H9 (cell line): ENCODE measurements around the gene TENM4. TPM values are rescaled to one million over a fixed set of nuclear protein-coding genes. Genes with fewer than 3 reads are reported as not detected.

ENCODE experiments used
- DNase-seq: peaks from one replicate; pipeline ENCODE4 v3.0.0-alpha.2; 2017
- H2AFZ ChIP-seq: one replicate; pipeline ENCODE4 v1.6.1; 2013; ENCODE audit warnings: mild to moderate bottlenecking, low read length, control low read depth, moderate library complexity
- H2AK5ac ChIP-seq: 2 replicates; pipeline ENCODE4 v1.6.1; 2013; ENCODE audit warnings: low read length, control low read depth, mixed read lengths; ENCODE audit not compliant: insufficient read length
- H2BK120ac ChIP-seq: one replicate; pipeline ENCODE4 v1.6.1; 2013; ENCODE audit warnings: low read depth, mild to moderate bottlenecking, low read length, control low read depth, inconsistent platforms; ENCODE audit not compliant: poor library complexity, severe bottlenecking
- H2BK12ac ChIP-seq: 2 replicates; pipeline ENCODE4 v1.6.1; 2013; ENCODE audit warnings: low read length, control low read depth, mixed read lengths, low read depth; ENCODE audit not compliant: insufficient read length
- H2BK15ac ChIP-seq: 2 replicates; pipeline ENCODE4 v1.6.1; 2013; ENCODE audit warnings: low read depth, low read length, control low read depth
- H2BK20ac ChIP-seq: one replicate; pipeline ENCODE4 v1.6.1; 2013; ENCODE audit warnings: low read depth, mild to moderate bottlenecking, low read length, control low read depth, inconsistent platforms; ENCODE audit not compliant: poor library complexity, severe bottlenecking
- H2BK5ac ChIP-seq: 2 replicates; pipeline ENCODE4 v1.6.1; 2013; ENCODE audit warnings: low read length, control low read depth, mixed read lengths; ENCODE audit not compliant: insufficient read length
- H3K14ac ChIP-seq: 2 replicates; pipeline ENCODE4 v1.6.1; 2013; ENCODE audit warnings: low read length, control low read depth; ENCODE audit not compliant: insufficient read depth
- H3K18ac ChIP-seq: 2 replicates; pipeline ENCODE4 v1.6.1; 2013; ENCODE audit warnings: low read depth, mild to moderate bottlenecking, mixed read lengths, low read length, control low read depth; ENCODE audit not compliant: insufficient read length
- H3K23ac ChIP-seq: 2 replicates; pipeline ENCODE4 v1.6.1; 2013; ENCODE audit warnings: low read length, control low read depth, mixed read lengths, low read depth; ENCODE audit not compliant: insufficient read length
- H3K23me2 ChIP-seq: 2 replicates; pipeline ENCODE4 v1.6.1; 2013; ENCODE audit warnings: low read depth, mild to moderate bottlenecking, mixed read lengths, low read length, control low read depth; ENCODE audit not compliant: insufficient read length, poor library complexity, severe bottlenecking
- H3K27ac ChIP-seq: 2 replicates; pipeline ENCODE4 v1.5.1; 2013; ENCODE audit warnings: low read length, control low read depth, mixed read lengths, low read depth; ENCODE audit not compliant: insufficient read length
- H3K27me3 ChIP-seq: 2 replicates; pipeline ENCODE4 v1.6.1; 2013; ENCODE audit warnings: low read length, control low read depth, inconsistent platforms; ENCODE audit not compliant: insufficient read depth
- H3K4ac ChIP-seq: 2 replicates; pipeline ENCODE4 v1.6.1; 2013; ENCODE audit warnings: low read depth, mild to moderate bottlenecking, control low read depth, inconsistent platforms, low read length, moderate library complexity
- H3K4me1 ChIP-seq: 2 replicates; pipeline ENCODE4 v1.6.1; 2013; ENCODE audit warnings: low read length, control low read depth, inconsistent platforms; ENCODE audit not compliant: insufficient read depth
- H3K4me2 ChIP-seq: 2 replicates; pipeline ENCODE4 v1.6.1; 2013; ENCODE audit warnings: low read length, control low read depth, mixed read lengths; ENCODE audit not compliant: insufficient read length, insufficient read depth
- H3K56ac ChIP-seq: 2 replicates; pipeline ENCODE4 v1.6.1; 2013; ENCODE audit warnings: low read depth, mild to moderate bottlenecking, mixed read lengths, low read length, control low read depth; ENCODE audit not compliant: insufficient read length
- H3K79me1 ChIP-seq: 2 replicates; pipeline ENCODE4 v1.6.1; 2013; ENCODE audit warnings: low read depth, mild to moderate bottlenecking, moderate library complexity, low read length, control low read depth, inconsistent platforms; ENCODE audit not compliant: insufficient read depth, poor library complexity, severe bottlenecking
- H3K79me2 ChIP-seq: 2 replicates; pipeline ENCODE4 v1.6.1; 2013; ENCODE audit warnings: low read length, control low read depth, inconsistent platforms; ENCODE audit not compliant: insufficient read depth
- H3K9ac ChIP-seq: 2 replicates; pipeline ENCODE4 v1.6.1; 2013; ENCODE audit warnings: low read length, control low read depth, mixed read lengths; ENCODE audit not compliant: insufficient read length; ENCODE audit errors: extremely low read depth
- H3K9me3 ChIP-seq: one replicate; pipeline ENCODE4 v1.6.1; 2013; ENCODE audit warnings: low read depth, low read length, inconsistent platforms; ENCODE audit not compliant: control insufficient read depth
- H3T11ph ChIP-seq: one replicate; pipeline ENCODE4 v1.6.1; 2013; ENCODE audit warnings: mild to moderate bottlenecking, low read length, control low read depth, inconsistent platforms
- H4K20me1 ChIP-seq: one replicate; pipeline ENCODE4 v1.6.1; 2013; ENCODE audit not compliant: control insufficient read depth, insufficient read length, insufficient read depth
- H4K5ac ChIP-seq: 2 replicates; pipeline ENCODE4 v1.6.1; 2013; ENCODE audit warnings: low read depth, mild to moderate bottlenecking, mixed read lengths, low read length, control low read depth; ENCODE audit not compliant: insufficient read length
- H4K8ac ChIP-seq: replicated peaks from 2 replicates; pipeline ENCODE4 v1.6.1; 2013; ENCODE audit warnings: low read length, control low read depth, mixed read lengths, low read depth; ENCODE audit not compliant: insufficient read length
- H4K91ac ChIP-seq: 2 replicates; pipeline ENCODE4 v1.6.1; 2013; ENCODE audit warnings: low read depth, mild to moderate bottlenecking, moderate library complexity, mixed read lengths, low read length, control low read depth; ENCODE audit not compliant: insufficient read length
- H3K27ac Mint-ChIP-seq, 3 experiments: 2 replicates in 2 of 3; 3 replicates in 1 of 3; pipeline ENCODE4 v1.8.0; 2020 to 2021; ENCODE audit warnings: mixed read lengths in 3 of 3, mild to moderate bottlenecking in 1 of 3, moderate library complexity in 1 of 3
- H3K27me3 Mint-ChIP-seq: 2 replicates; pipeline ENCODE4 v1.8.0; 2021; ENCODE audit warnings: low read depth, mild to moderate bottlenecking, moderate library complexity, mixed read lengths
- H3K36me3 Mint-ChIP-seq, 3 experiments: 2 replicates in 2 of 3; 3 replicates in 1 of 3; pipeline ENCODE4 v1.8.0; 2020 to 2021; ENCODE audit warnings: low read depth in 3 of 3, mixed read lengths in 3 of 3; ENCODE audit not compliant: insufficient read depth in 1 of 3
- H3K4me1 Mint-ChIP-seq, 2 experiments: 2 replicates each; pipeline ENCODE4 v1.8.0; 2020; ENCODE audit warnings: mixed read lengths in 2 of 2
- H3K4me3 Mint-ChIP-seq, 2 experiments: 2 replicates in 1 of 2; 3 replicates in 1 of 2; pipeline ENCODE4 v1.8.0; 2020 to 2021; ENCODE audit warnings: mild to moderate bottlenecking in 2 of 2, mixed read lengths in 2 of 2, moderate library complexity in 1 of 2
- H3K9me3 Mint-ChIP-seq, 2 experiments: 2 replicates in 1 of 2; 3 replicates in 1 of 2; pipeline ENCODE4 v1.8.0; 2020; ENCODE audit warnings: mild to moderate bottlenecking in 2 of 2, mixed read lengths in 2 of 2, moderate library complexity in 1 of 2
- CTCF ChIP-seq: fragments of 200-600 bp; sonication (generic); conservative IDR thresholded peaks from 3 replicates; pipeline ENCODE4 v1.8.0; 2021; ENCODE audit warnings: antibody characterized with exemption, mild to moderate bottlenecking
- WGBS: extraction: QIAGEN DNeasy Blood & Tissue Kit; methylation state at CpG from one replicate; pipeline ENCODE4 v1.1.7; 2013; ENCODE audit warnings: missing lambda C conversion rate, low lambda C conversion rate, mixed read lengths; ENCODE audit not compliant: insufficient read length; ENCODE audit errors: extremely low coverage; 5-methylcytosine and 5-hydroxymethylcytosine counted together
- total RNA-seq: library from RNA; stranded (reverse); gene quantifications from 2 replicates; pipeline ENCODE4 v1.2.1, GENCODE V29; 2021

Gene TENM4
- total RNA-seq, 1 experiment from 2014 or later: 4.6 TPM

- WGBS: no CpG with 5 or more reads among the region's 4 CpGs
- Histone ChIP-seq H3K23me2 (no peaks in the 10 kb centered on the region), H3K9ac (no peak overlapping the region)
Measured at GRCh38 chr11:79363256-79363655, 77.6 kb downstream of the TENM4 start.

More at GRCh38 chr11:79363256-79363655, 77.6 kb downstream of the TENM4 start:
- no peak for TF ChIP-seq CTCF
- no peak overlapping the region for H3K4me3 Mint-ChIP-seq
- Histone ChIP-seq H2BK5ac (no peak overlapping the region), H3K4ac (no peak overlapping the region), H3K27ac (no peak overlapping the region), H3K4me1 (no peaks in the 10 kb centered on the region), H2BK12ac (no peak overlapping the region), H2BK15ac (no peak overlapping the region), H3K18ac (no peak overlapping the region), H4K91ac (no peak overlapping the region), H4K5ac (no peak overlapping the region), H2BK120ac (no peak overlapping the region), H4K8ac (no peak overlapping the region), H3K14ac (no peak overlapping the region), H2BK20ac (no peak overlapping the region), H3K23ac (no peak overlapping the region), H2AK5ac (no peak overlapping the region), H3K56ac (no peak overlapping the region), H2AFZ (no peak overlapping the region), H3K79me2 (no peaks in the 10 kb centered on the region), H3T11ph (no peak overlapping the region), H3K9me3 (no peaks in the 10 kb centered on the region), H4K20me1 (no peaks in the 10 kb centered on the region), H3K79me1 (no peaks in the 10 kb centered on the region), H3K27me3 (no peaks in the 10 kb centered on the region), H3K4me2 (no peak overlapping the region)
- no peak for DNase-seq
- no peaks in the 10 kb centered on the region for H3K9me3 Mint-ChIP-seq
- peaks cover 6 to 11% of the 10 kb centered on the region in 2 experiments for H3K4me1 Mint-ChIP-seq
- no peaks in the 10 kb centered on the region; the same call in 1 of the 2 replicates for H3K27me3 Mint-ChIP-seq
- H3K36me3 Mint-ChIP-seq: no peaks in the 10 kb centered on the region
- H3K27ac Mint-ChIP-seq: no peak overlapping the region
